D341Med (cell line): ENCODE measurements around the gene IL4R.
"Not testable (repeated sequence)": the region's sequence is repeated elsewhere in the genome, so short reads cannot be mapped to it uniquely, and the experiment has no call there.

Experiments
- DNase-seq: peaks from one replicate; pipeline ENCODE4 v3.0.0; 2012; ENCODE audit warnings: low spot score

The IL4R gene

DNA sequence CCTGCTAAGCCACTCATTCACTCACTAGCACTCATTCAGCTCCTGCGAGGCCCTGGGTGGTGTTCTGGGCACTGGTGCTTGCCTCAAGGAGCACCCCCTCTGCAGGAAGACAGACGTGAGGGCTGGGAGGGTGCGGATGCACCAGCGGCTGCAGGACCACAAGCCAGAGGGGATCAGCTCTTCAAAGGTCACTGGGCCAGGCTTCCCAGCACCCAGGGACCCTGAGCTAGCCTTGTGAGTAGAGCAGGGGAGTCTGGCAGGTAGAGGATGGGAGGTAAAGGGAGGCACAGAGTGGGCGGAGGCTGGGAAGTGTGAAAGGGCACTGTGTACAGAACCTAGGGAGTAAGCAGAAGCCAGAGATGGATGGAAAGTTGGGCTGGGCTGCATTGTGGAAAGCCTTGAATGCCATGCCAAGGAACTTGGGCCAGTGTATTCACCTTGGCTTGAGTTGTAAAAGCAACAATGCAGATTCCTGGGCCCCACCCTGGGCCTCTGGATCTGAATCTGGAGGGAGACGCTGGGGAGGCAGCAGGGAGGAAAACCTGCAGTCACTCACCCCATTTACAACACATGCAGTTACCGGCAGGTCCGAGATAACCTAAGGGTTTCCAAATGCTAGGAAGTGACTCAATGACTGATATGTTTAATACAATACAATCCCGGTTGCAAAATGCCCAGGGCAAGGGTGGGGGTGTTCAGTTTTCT, 1.7 kb downstream of the IL4R start:
- no peak for DNase-seq

DNA sequence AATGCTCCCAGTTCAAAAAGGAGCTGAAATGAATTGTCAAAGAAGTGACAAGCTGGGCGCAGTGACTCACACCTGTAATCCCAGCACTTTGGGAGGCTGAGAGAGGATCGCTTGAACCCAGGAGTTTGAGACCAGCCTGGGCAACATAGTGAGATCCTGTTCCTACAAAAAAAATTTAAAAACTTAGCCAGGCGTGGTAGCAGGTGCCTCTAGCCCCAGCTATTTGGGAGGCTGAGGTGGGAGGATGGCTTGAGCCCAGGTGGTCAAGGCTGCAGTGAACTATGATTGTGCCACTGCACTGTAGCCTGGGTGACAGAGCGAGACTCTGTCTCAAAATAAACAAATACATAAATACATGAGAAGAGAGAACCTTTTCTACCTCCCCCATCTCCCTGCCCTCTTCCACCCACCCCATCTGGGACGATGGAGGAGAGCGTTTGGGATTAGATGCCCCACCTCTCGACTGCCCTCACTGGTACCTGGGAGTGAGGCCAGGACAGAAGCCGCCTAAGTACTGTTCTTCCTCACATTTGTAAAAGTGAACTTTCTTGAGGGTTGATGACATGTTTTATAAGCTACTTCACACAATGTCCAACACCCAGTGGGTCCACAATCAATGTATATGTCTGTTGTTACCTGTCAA, 2.4 kb downstream of the IL4R start:
- no peak for DNase-seq

DNA sequence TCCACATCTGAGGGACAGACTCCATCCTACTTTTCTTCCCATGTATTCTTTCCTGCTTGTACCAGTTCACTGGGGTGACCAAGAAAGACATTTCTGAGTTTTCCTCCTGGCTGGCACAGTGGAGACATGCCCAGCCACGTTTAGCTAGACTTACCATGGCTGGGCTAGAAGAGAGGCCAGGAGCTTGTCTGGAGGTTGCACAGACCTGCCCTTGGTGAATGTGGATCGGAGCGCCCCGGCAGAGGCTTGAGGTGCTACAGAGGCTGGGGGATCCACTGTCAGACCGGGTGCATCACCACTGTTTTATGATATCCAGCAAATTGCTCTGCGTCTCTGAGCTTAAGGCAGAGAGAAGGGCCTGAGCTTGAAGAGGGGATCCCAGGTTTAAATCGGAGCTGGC, 3.5 kb downstream of the IL4R start:
- no peak for DNase-seq

DNA sequence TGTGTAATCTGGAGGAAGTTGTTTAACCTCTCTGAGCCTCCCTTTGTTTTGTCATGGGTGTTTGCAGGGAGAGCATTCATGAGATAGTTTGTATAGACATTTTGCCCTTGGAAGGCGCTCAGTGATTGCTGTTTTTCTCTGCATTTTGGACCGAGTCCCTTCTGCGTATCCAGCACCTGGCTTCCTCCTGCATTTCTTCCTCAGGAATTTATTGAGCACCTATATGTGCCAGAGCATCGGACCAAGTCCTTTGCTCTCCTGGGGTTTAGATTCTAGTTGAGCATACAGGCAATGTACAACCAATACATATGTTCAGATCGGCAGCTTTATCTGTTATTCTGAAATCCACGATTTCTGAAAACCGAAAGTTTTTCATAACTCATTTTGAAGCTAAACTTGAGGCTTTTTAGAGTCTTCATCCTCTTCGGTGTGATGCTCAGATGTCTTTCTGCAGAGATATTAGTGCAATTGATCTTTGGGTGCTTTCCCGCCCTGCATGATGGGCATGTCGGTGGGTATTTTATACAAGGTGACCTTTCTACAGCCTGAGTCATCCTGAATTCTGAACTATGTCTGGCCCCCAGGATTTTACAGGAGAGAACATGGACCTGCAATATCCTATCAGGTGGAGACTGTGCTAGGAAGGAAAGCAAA, 4.1 kb downstream of the IL4R start:
- DNase-seq, result no peak

DNA sequence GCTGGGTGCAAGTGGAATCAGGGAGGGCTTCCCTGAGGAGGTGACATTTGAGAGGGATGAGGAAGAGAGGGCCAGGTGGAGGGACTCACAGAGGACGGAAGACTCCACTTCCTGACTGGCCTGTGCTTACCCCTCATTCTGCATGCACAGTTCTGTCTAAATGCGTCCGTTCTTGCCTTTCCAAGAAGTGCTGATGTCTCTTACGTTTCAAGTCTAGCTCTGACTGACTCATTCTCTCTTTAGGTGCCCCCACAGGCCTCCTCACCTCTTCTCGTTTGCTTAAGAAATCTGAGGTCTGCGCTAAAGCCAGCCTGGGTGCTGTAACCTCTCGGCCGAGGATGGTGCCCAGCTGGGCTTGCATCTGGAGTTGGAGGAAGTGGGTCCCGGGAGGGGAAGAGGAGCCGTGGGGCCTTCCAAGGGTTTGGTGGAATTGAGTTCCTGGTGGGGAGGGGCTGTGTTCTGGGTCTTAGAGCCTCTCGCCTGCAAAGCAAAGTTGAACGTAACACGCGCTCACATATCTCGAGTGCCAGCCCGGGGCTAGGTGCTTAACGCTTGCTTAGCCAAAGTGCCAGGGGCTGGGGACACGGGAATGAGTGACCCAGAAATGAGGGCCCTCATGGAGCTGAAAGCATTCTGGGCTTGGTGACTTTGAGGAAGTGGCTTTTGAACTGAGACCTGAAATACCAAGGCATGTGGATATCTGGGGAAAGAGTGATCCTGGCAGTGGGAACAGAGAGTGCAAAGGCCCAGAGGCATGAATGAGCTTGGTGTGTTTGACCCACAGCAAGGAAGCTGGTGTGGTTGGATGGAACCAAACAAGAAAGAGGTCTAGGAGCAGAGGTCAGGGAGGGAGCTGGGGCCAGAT, 4.8 kb downstream of the IL4R start:
- no peak for DNase-seq

DNA sequence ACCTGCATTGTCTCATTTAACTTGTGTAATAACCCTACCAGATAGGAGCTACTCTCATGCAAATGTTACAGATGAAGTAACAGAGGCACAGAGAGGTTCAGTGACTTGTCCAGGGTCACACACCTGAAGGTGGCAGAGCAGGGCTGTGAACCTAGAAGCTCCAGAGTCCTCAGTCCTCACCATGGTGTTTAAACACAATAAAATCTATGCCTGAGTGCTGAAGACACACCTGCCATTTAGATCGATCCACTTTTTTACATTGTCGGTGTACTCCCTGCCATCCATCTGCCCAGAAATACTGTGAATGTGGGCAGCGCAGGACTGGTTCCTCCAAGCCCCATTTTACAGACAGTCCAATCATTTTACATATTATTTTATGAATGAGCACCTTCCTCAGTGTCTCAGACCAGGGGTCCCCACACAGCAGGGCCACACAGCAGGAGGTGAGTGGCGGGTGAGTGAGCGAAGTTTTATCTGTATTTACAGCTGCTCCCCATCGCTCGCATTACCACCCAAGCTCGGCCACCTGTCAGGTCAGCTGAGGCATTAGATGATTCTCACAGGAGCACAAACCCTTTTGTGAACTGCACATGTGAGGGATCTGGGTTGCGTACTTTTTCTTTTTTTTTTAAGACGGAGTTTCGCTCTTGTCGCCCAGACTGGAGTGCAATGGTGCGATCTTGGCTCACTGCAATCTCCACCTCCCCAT, 5.6 kb downstream of the IL4R start:
- no peak for DNase-seq

DNA sequence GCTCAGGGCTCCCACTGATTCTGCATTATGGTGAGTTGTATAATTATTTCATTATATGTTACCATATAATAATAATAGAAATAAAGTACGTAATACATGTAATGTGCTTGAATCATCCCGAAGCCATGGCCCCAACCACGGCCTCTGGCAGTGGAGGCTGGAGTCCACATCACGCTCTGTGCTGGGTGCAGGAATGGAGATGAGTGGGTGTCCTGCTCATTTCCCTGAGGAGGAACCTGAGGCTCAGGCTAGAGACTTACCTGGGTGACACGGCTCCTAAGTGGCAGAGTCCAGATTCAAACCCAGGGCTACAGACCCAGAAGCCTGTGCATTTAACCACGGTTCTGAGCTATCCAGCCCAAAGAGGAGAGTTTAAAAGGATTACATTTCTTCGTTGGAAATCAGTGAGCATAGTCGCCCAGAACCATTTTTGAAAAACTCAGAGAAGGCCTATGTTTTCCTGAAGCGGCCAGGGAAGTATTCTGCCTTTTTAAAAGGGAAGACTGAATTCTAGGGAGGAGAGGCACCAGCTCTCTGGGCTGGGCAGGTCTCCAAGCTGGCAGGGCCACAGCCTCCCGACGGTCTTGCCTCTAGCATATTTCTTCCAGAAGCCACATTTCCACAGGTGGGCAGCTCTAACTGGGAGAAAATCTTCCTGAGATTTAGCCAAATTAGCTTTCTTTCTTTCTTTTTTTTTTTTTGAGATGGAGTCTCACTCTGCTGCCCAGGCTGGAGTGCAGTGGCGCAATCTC, 6.7 kb downstream of the IL4R start:
- DNase-seq, result no peak

DNA sequence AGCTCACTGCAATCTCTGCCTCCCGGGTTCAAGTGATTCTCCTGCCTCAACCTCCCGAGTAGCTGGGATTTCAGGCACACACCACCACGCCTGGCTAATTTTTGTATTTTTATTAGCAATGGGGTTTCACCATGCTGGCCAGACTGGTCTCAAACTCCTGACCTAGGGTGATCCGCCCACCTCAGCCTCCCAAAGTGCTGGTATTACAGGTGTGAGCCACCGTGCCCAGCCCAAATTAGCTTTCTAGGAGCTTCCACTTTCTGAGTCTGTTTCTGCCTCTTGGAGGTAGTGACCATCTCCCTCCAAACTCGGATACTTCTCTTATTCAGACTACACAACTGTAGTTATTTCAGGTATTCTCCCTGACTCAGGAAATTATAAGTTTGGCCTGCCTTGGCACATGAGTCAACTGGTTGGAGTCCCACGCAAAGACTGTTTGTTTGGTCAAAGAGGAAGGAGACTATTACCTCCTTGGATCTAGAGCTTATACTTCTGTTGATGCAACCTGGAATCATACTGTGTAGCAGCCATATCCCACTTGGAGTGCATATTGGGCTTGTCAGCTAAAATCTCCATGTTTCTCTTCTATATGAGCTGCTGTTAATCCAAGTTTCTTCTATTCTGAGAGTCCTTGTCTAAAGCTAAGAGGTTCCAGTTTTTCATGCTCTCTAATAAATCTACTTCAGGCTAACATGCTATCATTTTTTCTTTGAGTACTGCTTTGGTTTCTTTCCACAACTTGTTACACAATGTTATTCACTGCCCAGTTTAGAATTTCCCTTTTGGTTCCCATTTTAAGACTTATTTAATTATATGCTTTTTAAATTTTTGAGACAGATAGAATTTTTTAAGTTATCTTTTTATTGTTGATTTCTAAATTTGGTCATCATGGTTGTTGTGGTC, 7.5 kb downstream of the IL4R start:
- no peak for DNase-seq

DNA sequence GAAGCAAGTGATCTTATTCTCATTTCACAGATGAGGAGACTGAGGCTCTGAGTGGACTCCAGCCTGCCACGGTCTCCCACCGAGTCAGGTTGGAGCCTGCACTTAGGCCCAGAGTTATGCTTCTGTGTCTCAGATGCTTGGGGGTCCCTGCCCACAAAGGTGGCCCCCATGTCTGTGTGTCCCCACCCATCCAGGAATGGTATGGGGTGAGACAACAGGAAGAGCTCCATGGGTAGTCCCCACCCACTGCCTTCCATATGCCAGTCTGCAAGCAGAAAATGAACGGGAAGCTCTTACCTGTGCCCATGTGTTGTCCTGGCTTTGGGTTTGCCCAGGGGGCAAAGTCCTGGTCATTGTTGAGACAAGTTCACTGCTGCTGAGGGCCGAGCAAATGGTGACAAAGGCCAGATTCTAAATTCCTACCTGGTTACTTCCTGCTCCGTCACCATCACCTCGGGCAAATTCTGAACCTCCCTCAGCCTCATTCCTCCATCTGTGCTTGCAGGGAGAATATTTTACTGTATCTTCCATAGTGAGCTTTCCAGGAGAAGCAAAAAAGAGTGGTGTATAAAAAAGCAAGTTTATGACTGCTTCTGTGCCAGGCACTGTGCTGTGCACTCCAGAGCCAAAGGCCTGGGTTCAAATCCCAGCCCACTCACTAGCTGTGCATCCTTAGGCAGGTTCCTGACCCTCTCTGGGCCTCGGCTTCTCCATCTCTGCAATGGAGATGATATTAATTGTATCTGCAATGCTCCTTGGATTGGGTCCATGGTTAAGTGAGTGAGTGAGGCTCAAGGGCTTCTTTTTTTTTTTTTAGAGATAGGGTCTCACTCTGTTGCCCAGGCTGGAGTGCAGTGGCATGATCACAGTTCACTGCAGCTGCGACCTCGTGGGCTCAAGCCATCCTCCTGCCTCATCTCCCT, 9.3 kb downstream of the IL4R start:
- DNase-seq, result no peak

DNA sequence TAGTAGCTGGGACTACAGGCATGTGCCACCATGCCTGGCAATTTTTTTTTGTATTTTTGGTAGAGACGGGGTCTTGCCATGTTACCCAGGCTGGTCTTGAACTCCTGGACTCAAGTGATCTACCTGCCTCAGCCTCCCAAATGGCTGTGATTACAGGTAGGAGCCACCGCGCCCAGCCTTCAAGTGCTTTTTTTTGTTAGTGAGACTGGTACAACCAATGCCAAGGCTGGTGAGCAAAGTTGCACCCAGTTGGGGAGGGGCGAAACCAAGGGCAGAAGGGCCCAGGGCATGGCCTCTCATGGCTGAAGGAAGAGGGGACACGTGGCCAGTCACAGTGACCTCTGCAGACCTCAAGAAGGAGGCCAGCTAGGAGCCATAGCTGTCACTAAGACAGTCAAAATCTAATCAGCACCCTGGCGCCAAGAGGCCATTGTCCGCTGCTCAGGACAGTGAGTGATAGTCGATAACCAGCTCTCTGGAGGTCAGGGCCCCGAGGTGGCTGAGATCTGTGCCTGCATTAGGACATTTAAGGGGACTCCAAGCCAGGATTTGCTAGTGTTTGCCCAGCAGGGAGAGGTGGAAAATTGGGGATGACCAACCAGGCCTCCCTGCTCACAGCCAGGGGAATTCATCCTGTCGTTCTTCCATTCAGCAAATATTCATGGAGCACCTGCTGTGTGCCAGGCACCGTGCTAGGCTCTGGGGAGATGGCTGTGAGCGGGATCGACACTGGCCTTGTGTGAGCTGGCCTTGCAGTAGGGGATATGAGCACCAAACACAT, 10.2 kb downstream of the IL4R start:
- no peak for DNase-seq

DNA sequence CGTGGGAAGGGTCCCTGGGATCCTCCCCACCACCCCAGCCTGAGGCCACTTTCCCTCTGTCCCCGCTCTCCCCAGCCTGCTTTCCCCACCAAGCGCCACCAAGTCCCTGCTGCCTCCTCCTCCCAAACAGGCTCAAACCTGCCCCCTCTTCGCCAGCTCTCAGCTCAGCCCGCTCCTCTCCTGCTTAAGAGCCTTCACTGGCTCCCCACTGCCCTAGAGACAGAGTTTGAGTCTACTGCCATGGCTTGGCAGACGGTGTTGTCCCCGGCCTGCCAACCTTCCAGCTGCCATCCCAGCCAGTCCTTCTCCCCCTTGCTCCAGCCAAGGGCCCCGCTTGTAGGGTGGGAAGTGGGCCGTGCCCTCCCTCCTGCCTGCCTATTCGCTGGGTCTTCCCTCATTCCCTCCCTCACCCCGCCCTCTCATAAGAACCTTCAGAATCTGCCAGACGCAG, 11.1 kb downstream of the IL4R start:
- DNase-seq, result no peak

DNA sequence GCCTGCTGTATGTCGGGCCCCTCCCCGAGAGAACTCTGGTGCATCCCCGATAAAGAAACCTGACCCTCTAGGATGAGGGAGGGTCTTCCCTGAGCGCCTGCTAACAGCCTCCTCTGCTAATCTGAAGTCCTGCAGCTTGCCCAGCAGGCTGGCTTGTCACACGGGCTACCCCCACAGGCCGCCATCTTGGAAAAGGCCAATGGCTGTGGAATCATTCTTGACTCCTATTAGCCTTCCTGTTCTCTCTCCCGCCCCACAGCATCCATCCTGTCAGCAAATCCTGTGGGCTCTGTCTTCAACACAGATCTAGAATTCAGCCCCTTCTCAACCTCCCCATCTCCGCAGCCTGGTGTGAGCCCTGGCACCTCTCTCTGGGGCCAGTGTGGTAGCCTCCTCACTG, 12.0 kb downstream of the IL4R start:
- DNase-seq, result no peak

DNA sequence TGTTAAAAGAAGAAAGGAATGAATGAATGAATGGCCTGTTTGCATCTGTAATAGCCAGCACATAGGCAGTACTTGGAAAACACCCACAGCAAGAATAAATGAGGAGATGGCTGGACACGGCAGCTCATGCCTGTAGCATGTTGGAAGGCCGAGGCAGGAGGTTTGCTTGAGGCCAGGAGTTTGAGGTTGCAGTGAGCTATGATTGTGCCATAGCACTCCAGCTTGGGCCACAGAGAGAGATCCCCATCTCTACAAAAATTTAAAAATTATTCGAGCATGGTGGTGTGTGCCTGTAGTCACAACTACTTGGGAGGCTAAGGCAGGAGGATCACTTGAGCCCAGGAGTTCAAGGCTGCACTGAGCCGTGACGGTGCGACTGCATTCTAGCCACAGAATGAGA, 12.5 kb downstream of the IL4R start:
- DNase-seq, result no peak

DNA sequence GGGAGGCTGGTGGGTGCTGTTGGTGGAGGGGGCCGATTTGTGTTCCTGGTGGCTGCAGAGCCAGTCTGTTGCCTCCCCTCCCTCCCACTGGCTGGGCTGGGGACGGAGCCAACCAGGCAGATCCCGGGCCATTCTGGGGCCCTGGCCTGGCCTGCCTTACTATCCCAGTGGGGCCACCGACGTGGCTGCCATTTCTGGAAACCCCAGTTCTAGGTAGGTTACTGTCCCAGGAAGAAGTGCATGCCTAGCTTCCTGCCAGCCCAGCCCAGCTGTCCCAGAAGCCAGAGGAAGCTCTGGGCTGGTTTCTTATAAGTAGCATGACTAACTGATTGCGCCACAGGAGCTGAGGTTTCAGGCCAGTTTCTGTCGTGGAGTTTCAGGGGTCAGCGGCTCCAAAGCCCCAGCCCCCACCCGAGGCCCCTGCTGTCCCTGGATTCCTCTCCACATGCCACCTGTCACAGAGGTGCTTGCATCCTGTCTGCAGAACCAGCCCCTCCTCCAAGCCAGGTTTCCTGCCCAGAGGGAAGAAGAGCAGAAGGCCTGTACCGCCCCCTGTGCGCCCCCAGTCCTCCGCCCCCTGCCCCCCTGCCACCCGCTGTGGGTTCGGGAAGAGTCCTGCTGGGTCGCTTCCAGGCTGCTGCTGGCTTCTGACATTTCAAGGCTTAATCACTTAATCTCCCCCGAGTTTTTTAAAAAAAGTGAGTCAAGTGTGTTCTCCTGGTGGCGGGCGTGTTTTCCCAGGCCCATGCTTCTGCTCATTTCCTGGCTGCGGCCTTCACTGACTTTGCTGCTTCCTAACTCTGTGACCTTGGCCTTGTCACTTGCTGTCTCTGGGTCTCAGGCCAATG, 13.2 kb downstream of the IL4R start:
- DNase-seq, result peak; percentile 62

DNA sequence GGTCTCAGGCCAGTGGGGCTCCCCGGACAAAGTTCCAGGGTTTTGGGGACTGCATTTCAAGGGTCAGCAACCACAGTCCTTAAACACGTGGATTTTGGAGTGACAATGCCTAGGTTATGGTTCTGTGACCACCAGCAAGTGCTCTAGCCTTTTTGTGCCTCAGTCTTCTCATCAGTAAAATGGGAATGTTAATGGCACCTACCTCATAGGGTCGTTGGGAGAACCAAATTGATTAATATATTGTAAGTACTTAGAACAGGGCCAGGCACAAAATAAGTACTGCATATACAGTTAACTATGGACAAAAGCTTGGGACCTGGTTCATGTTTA, 13.8 kb downstream of the IL4R start:
- no peak for DNase-seq

DNA sequence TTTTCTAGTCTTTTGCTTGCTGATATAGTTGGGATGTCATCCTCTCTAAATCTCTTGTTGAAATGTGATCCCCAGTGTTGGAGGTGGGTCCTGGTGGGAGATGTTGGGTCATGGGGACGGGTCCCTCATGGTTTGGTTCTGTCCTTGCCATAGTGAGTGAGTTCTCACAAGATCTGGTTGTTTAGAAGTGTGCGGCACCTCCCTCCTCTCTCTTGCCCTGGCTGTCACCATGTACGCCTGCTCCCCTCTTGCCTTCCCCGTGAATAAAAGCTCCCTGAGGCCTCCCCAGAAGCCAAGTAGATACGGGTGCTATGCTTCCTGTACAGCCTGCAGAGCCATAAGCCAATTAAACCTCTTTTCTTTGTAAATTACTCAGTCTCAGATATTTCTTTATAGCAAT, 15.2 kb downstream of the IL4R start:
- no peak for DNase-seq

DNA sequence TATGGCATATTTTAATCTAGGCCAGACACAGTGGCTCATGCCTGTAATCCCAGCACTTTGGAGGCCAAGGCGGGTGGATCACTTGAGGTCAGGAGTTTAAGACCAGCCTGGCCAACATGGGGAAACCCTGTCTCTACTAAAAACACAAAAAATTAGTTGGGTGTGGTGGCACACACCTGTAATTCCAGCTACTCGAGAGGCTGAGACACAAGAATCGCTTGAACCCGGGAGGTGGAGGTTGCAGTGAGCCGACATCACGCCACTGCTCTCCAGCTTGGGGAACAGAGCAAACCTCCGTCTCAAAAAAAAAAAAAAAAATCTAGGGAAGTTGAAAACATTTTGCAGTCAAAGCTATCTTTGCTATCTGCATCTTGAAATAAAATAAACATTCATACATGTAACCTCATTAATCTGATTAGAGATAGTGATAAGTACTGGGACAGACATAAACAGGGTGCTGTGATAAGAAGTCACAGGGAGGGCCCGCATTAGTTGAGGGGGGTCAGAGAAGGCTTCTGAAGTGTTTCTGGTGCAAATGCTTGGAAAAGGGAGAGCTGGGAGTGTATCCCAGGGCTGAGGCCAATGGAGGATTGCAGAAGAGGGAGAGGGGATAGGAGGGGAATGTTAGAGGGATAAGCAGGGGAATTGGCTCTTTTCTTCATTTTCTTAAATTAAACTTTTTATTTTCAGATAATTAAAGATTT, 15.8 kb downstream of the IL4R start:
- not testable (repeated sequence) for DNase-seq
